ENCODE measurements around the gene DNAJB6. TPM values are rescaled to one million over a fixed set of nuclear protein-coding genes. Genes with fewer than 3 reads are reported as not detected.

Gene DNAJB6
- total RNA-seq, 1 donor from 2014 or later = 147 TPM

DNA sequence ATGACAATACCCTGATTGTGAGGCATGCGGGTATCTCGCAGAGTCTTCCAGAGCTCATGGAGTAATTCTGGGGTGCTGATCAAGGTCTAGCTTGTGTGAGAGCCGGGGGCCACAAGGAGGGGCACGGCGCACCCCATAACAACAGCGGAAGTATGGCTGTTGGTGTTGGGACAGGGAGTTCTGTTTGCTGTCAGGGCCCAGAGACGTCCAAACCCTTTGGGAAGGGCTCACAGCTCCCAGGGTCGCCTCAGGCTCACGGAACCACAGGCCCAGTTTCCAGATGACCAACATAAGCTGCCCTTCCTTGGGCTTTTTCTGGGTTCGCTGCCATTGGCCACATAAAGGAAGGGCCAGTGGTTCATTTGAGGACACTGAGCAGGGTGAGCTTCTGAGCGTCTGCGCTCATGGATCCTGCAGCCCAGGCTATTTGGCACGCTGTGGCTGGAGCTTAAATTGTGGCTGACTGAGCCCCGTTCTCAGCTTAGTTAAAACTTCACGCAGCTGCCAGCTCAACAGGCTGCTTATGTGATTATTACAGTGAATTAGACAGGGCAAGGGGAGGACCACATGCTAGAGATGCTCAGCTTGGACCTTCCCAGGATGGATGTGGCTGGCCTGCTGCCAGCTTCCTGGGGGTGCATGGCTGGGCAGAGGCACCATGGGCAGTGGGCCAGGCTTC is 92.3 kb downstream of the DNAJB6 start:
- peak; percentile 87 for DNase-seq

DNA sequence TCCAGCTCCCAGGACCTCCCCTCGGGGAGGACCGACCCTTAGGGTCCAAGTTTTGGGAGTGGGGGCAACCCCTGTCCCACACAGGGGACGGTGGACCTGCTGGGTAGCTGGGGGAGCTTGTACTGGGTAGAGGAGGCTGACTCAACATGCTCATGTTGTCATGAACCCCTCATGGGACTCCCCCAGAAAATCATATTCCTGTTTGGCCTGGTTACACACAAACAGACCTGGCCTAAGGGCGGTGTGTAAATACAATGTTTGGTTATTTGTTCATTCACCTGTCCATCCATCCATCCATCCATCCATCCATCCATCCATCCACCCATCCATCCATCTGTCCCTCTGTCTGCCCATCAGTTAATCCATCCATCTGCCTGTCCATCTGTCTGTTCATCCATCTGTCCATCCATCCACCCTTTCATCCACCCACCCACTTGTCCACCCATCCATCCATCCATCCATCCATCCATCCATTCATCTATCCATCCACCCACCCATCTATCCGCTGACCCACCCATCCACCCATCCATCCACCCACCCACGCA is 92.9 kb downstream of the DNAJB6 start:
- DNase-seq = no peak

DNA sequence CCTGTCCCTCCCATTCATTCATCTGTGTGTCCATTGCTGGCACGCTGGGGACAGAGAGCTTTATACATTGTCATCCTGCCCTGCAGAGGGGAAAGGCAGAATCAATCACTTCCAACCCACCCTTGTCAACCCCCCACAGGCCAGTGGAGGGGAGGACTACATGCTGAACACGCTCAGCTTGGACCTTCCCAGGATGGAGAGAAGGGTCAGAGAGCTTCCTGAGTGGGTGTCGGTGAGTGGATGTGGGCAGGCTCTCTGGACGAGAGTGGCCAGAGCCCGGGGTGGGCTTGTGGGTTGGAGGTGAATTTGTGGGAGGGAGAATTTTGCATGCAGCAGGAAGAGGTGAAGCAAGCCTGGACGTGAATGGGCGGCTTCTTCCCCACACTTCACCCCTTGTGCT is 93.9 kb downstream of the DNAJB6 start:
- DNase-seq = no peak

DNA sequence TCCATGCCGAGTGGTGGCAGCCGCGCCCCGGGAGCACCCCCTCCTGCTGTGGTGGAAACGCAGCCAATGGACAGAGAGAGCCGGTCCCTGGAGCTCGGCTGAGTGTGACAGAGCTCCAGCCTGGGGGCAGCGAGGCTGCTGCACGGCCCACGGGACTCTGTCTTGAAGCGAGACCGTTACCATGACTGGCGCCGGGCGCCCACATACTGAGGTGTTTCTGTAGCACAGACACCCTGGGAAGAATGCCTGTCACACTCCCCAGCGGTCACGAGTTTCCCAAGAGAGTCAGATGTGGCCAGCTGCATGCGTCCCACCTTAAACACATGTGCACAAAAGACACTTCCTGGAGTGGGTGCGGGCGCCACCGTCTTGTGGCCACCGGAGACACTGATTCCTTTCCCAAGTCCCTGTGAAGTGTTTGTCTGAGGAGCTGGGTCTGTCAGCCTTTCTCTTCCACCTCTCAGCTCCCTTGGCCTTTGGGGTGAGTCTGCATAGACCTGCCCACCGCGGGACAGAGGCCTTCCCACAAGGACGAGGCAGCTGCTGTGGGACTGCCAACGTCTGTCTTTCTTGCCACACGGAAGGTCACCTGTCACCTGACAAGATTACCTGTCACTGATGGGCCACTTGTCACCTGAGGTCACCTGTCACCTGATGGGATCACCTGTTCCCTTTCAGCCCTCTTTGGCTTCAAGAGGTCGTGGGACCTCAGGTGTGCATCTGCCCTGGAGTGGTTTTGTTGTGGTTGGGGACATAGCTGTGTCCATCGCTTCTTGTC is 94.6 kb downstream of the DNAJB6 start:
- no peak for DNase-seq

DNA sequence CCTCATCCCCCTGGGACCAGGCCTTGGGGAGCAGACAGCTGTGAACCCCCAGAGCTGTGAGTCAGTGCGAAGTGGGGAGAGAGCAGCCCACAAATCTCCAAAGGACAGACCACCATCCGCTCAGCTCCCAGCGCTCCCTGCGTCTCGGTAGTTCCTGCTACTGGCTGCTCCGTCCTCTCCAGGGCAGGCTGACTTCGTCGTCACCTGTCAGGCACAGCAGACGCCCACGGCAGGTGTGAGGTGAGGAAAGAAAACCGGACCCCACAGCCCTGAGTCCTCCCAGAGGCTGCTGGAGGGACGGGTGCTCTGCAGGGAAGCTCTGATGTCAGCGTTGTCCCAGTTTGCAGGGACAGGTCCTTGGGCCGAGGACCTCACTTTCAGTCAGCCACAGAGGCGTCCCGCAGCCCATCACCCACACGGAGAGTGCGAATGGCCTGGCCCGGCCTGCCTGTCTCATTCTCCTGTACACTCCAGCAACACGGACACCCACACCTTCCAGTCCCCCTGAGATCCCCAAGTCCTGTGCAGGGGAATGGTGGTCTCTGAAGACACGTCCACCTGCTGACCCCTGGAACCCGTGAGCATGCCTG is 95.2 kb downstream of the DNAJB6 start:
- no peak for DNase-seq

DNA sequence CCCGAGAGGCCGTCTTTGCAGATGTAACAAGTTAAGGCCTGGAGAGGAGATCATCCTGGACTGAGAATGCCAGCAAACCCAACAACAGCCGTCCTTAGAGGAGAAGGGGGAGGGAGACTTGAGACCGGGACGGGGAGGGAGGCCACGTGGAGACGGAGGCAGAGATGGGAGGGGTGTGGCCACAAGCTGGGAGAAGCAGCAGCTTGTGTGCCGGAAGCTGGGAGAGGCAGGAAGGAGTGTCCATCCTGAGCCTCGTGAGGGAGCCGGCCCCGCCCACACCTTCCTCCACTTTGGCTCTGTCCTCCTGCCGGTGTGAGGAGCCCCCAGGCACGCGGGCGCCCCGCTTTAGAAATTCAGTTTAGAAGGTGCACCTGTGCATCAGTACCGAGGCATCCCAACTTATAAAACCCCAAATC is 95.7 kb downstream of the DNAJB6 start:
- peak; percentile 63 for DNase-seq

DNA sequence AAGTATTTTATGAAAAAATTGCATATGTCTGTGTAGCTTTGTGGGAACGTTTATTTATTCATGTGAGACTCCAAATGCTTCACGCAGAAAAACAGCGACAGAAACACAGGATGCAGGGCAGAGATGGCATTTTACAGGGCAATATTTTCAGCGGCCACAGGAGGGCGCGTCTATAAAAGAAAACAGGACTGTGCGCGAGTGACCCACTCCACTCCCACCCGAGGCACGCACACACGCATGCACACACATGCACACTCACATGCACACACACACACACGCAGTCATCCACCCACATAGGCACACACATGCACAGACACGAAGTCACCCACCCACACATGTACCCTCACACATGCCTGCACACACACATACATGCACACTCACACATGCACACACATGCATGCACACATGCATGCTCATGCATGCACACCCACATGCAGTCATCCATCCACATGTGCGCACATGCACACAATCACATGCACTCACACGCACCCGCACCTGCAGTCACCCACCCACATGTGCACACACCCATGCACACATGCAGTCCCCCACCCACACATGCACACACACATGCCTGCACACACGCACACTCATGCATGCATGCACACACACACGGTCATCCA is 96.3 kb downstream of the DNAJB6 start:
- DNase-seq = peak; percentile 72

DNA sequence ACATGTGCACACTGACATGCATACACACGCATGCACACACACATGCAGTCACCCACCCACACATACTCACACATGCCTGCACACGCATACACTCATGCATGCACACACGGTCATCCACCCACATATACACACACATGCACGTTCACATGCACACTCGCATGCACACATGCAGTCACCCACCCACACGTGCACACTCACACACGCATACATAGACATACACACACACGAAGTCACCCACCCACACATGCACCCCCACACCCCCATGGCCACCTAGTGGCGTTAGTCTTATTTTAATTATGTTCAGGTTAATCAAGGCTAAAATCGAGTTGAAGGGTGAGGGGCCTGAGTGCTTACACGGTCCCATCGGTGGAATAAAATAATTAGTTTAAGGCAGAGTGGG is 96.8 kb downstream of the DNAJB6 start:
- DNase-seq = no peak

DNA sequence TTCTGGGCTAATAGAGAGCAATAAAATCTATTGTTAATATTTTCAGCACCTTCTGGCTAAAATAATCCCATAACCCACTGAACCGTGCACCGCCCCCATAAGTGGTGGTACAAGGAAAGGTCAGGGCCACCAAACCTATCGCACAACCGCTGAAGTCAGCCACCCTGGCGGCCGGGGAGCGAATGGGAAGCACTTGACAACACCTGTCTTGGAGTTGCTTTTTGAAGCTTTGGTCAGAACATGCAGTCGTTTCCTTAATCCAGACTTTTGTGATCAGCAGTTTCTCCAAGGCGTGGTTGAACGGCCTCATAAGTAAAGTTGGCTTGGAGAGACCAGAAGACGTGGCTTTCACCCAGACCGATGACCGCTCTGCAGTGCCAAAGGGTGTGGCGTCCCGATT is 97.4 kb downstream of the DNAJB6 start:
- DNase-seq = no peak

DNA sequence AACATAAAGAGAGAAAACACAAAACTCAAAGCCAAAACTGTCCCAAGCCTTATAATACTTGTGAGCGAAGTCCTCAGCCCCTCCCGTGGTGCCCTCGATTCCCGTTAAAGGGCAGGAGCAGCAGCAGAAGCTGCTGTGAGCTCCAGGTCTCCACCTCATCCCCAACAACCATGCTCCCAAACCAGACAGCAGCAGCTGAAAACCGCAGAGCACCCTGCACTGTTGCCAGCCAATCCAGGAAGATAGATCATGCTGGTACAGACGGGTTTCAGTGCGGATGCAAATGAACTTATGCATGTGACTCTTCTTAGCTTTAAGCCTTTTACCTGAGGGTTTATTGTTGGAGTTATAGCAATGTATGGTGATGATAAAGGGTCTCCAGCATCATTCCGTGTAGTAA is 97.9 kb downstream of the DNAJB6 start:
- no peak for DNase-seq

DNA sequence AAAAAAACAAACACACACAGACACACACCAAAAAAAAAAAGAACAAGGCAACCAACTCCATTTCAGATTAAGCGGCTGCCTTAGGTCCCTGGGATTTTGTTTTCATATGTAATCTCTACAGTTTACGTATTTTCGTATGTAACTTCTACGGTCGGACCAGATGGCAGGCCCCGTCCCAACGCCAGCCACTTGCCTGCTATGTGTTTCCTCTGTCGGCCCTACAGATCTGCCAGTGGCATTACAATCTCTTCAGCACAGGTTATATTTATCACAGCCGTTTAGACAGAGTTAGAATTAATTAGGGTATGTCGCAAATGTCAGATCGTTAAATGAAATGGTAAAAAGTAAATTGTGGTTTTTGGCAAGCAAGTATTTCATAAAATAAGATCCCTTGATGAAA is 99.3 kb downstream of the DNAJB6 start:
- DNase-seq = no peak

DNA sequence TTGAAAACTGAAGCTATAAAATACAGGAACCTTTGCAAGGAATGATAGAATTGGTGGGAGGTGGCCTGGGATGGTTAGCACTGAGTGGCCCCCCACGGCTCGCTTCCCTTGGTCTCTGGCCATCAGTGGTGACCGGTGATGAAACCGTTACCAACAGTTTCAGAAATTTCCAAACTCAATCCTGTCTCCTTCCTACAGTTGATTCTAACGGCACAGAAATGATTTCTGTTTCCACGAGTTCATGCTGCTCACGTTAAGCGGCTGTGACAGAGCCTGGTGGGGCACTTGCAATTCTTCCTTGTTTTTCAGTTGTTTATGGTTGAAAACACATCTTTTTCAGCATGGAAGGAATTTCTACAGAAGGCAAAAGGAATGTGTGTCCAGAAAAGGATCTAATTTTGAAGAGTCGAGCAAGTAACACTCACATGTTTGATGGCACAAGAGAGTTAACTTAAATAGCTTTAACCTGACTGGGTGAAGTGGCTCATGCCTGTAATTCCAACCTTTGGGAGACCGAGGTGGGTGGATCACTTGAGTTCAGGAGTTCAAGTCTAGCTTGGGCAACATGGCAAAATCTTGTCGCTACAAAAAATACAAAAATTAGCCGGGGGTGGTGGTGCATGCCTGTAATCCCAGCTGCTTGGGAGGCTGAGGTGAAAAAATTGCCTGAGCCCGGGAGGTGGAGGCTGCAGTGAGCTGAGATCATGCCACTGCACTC is 100.1 kb downstream of the DNAJB6 start:
- no peak for DNase-seq

DNA sequence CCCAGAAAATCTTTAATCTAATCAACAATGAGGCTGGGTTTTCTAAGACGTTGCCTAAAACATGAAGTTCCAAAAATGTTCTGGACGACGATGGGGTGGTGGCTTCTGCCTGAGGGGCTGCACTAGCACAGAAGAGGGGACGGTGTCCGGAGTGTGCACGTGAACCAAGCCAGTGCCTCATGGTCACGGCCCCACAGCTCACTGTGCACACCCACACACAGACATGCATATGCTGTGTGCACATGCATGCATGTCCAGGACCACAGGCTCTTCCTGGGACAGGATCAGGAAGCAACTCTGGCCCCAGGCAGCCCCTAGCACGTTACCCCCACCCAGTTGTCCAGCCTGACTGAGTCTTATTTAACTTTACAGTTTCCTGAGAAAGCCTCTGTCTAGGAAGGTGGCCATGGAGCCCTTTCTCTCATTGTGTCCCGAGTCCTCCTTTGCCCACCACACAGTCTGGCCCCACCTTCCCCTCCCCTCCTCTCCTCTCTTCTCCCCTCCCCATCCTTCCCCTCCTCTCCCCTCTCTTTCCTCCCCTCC is 100.8 kb downstream of the DNAJB6 start:
- no peak for DNase-seq

DNA sequence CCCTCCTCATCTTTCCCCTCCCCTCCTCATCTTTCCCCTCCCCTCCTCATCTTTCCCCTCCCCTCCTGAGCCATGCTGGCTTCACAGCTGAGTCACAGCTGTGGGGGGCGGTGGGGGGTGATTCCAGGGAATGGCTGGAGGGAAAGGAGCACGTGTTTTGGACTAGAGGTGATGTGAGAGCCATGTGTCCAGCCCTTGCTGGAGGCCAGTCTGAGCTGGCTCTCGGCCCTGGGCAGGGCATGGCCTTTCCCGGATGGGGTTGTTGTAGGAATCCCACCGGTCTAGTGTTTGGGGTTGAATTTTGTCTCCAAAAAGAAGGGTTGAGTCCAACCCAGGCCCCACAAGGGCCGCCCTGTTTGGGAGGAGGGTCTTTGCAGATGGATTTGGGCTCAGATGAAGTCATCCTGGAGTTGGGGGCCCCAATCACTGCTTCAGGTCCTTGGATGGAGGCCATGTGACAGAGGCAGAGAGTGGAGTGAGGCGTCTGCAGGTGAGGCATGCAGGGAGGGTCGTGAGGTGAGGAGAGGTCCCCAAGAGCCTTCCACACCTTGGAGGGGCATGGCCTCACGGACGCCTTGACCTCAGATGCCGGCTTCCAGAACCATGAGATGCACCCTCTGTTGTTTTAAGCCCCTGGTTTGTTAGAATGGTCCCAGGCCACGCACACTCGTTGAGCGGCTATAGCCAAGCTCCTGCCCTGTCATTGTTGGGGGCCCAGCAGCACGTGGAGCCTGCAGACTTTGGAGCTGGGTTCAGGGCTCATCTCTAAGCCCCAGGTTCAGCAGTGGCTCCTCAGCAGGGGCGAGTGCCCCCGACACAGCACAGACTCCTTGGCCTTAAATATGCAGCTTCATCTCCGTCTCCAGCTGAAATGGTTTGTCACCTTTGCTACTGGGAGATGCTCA is 101.6 kb downstream of the DNAJB6 start:
- no peak for DNase-seq

DNA sequence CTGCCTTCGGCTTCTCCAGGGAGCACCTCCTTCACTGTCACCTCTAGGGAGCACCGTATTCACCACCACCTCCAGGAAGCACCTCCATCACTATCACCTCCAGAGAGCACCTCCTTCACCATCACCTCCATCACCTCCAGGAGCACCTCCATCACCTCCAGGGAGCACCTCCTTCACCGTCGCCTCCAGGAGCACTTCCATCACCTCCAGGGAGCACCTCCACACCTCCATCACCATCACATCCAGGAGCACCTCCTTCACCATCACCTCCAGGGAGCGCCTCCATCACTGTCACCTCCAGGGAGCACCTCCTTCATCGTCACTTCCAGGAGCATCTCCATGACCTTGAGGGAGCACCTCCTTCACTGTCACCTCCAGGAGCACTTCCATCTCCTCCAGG is 102.3 kb downstream of the DNAJB6 start:
- no peak for DNase-seq

DNA sequence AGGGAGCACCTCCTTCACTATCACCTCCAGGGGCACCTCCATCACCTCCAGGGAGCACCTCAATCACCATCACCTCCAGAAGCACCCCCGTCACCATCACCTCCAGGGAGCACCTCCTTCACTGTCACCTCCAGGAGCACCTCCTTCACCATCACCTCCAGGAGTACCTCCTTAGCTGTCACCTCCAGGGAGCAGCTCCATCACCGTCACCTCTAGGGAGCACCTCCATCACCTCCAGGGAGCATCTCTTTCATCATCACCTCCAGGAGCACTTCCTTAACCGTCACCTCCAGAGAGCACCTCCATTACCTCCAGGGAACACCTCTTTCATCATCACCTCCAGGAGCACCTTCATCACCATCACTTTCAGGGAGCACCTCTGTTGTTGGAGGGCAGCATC is 103.0 kb downstream of the DNAJB6 start:
- DNase-seq = no peak

DNA sequence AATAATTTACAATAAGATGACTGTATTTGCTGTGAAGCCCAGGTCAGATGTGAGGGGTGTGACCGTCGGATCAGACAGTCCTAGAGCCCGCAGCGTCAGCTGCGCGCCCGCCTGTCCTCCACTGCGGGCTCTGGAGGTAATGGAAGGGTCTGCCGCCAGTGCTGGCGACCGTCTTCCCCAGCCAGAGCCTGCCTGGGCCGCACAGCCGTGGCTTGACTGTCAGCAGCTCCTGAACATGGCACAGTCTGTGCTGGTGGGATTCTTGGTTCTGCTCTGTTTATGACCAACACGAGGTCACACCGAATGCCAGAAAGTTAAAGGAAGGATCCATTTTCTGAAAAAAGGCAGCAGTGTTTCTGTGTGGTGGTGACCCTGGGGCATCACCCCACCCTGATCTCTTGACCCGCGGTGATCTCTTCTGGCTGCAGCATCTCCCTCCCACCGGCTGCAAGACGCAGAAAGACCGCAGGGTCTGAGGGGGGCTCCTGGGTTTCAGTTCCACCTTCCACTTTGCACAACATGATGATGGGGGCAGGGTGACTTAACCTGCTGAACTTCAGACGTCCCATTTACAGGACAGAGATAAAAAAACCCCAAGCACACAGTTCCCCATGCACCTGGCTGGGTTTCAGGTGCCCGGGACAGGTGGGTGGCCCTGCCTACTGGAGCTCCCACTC is 103.7 kb downstream of the DNAJB6 start:
- no peak for DNase-seq

DNA sequence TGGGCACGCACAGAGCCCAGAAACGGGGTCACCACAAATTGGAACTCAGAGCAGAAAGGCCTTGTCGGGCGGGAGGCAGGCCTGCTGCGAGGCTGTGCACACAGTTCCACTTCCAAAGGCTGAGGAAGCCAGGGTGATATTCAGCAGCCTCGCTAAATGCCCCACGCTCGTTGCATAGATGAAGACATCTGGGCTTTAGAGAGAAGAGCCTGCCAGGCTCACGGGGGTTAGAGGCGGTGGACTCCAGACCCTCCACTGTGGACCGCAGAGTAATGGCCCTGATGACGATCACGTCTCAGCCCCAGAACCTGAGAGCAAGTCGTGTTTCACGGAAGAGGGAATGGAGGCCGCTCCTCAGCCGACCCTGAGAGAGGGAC is 104.2 kb downstream of the DNAJB6 start:
- DNase-seq = no peak

DNA sequence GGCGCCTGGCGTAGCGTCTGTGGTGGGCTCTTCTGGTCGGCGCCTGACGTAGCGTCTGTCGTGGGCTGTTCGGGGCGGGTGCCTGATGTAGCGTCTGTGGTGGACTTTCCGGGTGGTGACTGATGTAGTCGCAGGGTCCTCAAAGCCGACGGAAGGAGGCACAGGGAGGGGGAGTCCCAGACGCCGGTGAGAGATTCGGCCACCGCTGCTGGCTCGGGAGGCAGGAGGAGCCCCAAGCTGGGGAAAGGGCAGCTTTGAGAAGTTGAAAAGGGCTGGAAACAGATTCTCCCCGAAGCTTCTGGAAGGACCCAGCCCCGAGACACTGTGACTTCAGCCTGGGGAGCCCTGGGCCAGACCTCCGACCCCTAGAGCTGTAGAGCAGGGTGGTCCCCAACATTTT is 105.7 kb downstream of the DNAJB6 start:
- no peak for DNase-seq
